Retinal pigment epithelial cell (primary cell): ENCODE results near the gene SEMA4B.
"Not testable (repeated sequence)": the region's sequence is repeated elsewhere in the genome, so short reads cannot be mapped to it uniquely, and the experiment has no call there.

Experiments used
- DNase-seq: peaks from one replicate; pipeline ENCODE4 v3.0.0-alpha.2; 2010; ENCODE audit warnings: low read depth
- H3K4me3 ChIP-seq: 2 replicates; pipeline ENCODE4 v1.5.1; 2011; ENCODE audit warnings: mild to moderate bottlenecking, low read length, control low read depth, moderate library complexity
- TF ChIP-seq, protein P1 (sequence below): conservative IDR thresholded peaks from 2 replicates; pipeline ENCODE4 v1.5.1; 2011; ENCODE audit warnings: low read depth, low read length, control low read depth, inconsistent platforms

SEMA4B gene

DNA sequence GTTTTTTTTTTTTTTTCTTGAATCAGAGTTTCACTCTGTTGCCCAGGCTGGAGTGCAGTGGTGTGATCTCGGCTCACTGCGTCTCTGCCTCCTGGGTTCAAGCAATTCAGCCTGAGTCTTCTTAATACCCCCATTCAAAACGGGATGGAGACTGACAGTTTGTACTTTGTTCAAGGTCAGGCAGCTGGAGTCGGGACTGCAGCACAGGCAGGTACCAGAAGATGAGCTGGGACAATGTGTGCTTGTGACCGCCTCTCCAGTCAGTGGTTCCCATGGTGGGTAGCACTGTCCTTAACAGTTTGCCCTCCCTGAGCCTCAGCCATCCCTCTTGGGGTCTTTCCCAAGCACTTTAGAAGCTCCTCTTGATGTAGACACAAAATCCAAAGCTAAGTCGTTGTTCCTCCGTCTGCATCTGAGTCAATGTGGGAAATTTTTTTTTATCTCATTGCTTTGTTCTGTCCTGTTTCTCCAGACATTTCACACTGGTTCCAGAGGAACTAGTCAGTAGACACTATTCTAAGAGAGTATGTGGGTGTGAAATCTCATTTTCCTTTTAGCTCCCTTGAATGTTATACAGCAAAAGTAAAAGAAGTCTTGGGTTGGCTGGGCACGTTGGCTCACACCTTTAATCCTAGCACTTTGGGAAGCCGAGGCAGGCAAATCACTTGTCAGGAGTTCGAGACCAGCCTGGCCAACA is 43.0 kb downstream of the SEMA4B start:
- no peak for DNase-seq
- TF ChIP-seq, protein P1, sequence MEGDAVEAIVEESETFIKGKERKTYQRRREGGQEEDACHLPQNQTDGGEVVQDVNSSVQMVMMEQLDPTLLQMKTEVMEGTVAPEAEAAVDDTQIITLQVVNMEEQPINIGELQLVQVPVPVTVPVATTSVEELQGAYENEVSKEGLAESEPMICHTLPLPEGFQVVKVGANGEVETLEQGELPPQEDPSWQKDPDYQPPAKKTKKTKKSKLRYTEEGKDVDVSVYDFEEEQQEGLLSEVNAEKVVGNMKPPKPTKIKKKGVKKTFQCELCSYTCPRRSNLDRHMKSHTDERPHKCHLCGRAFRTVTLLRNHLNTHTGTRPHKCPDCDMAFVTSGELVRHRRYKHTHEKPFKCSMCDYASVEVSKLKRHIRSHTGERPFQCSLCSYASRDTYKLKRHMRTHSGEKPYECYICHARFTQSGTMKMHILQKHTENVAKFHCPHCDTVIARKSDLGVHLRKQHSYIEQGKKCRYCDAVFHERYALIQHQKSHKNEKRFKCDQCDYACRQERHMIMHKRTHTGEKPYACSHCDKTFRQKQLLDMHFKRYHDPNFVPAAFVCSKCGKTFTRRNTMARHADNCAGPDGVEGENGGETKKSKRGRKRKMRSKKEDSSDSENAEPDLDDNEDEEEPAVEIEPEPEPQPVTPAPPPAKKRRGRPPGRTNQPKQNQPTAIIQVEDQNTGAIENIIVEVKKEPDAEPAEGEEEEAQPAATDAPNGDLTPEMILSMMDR, result no peak
- H3K4me3 ChIP-seq, result no peak overlapping the region

DNA sequence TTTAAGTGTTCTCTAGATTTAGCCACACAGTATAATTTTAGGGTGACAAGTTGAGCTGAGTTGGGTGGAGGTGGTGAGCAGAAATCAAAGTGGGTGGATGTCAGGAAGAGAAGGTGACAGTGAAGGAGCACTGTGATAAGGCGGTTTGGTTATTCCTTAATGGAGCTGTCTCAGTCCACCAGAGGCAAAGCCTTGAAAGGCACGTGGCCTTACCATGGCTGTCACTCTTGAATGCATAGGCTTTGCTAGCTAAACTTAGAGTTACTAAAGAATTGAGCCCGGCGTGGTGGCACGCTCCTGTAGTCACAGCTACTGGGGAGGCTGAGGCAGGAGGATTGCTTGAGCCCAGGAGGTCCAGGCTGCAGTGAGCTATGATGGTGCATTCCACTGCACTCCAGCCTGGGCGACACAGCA is 47.7 kb downstream of the SEMA4B start:
- H3K4me3 ChIP-seq, result no peak overlapping the region
- TF ChIP-seq, protein P1, result no peak
- no peak for DNase-seq

DNA sequence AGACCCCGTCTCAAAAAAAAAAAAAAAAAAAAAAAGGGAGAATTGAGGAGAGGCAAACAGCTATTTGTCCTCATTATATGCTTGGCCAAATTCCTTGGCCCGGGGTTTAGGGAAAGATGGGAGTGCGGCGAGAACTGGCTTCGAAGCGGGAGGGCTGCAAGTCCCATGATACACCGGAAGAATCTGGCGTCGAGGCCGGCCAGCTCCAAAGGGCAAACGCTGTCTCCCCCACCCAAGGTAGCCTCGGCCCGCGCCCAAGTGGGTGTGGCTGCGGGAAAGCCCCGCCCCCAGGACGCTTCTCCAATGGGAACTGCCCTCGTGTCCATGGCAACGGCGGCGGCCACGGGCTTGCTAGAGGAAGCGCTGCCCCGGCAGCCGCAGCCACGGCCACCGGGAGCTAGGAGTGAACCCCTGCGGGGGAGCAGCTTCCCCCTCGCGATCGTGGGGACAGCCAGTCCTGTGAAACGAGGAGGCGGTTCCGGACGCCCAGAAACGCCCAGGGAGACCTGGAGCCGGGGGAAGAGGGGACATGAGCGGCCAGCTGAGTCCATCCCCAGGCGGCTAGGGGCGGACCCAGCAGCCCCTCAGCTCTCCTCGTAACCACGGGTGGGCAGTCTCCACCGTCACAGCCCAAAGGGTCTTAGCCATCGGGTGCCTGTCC is 48.2 kb downstream of the SEMA4B start, which contains the start of gene TTLL13:
Gene TTLL13 (plus strand): TSS at position 354 of the 661 bp plus-strand sequence. CDS start 1,075 bp downstream, outside the sequence.
- TF ChIP-seq, protein P1, result no peak
- DNase-seq, result peak; percentile 25
- H3K4me3 ChIP-seq, result peak within 1 kb of the TSS; percentile 70

DNA sequence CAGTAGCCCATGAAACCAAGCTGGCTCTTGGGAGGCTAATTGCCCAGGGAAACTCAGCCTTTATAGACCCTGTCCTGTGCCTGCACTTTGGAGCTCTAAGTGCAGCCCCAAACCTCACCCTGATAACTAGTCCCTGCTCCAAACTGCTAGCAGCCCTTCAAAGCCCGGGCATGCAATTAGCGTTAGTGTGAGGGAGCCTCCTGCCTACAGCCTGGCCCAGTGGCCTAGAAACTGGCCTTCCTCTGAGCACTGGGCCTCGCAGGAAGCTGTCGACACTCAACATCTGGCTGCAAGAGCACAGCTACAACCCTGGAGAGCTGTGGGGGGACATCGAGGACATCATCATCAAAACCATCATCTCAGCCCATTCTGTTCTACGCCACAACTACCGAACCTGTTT is 56.6 kb downstream of the SEMA4B start:
- no peak for DNase-seq
- TF ChIP-seq, protein P1, result no peak
- no peak overlapping the region for H3K4me3 ChIP-seq

DNA sequence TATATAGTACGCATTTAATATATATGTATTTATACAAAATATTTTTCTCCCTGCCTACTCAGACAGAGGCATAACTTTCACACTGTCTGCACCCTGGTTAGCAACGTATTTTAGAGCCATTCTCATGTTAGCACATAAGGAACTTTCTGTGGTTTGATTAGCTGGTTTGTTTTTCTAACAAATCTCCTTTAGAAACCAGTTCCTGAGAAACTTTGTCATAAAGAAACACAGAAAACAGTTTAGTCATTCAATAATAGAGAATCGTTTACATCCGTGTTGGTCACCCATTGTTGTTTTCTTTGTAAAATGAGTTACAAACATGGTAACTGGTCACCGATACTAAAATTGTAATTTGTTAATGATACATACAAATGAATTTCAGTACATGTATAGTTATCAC is 58.4 kb downstream of the SEMA4B start:
- TF ChIP-seq, protein P1, result no peak
- no peak for DNase-seq

DNA sequence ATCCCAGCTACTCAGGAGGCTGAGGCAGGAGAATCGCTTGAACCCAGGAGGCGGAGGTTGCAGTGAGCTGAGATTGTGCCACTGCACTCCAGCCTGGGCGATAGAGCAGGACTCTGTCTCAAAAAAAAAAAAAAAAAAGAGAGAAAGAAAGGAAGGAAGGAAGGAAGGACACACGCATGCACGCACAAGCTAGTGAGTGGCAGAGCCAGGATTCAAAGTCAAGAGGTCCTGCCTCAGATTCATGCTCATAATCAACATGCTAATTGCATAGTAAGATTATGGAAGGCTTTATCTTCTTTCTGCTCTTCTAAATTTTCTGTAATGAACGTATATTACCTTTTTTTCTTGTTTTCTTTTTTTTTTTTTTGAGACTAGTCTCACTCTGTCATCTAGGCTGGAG is 59.6 kb downstream of the SEMA4B start:
- not testable (repeated sequence) for H3K4me3 ChIP-seq, DNase-seq

More for the DNA sequence above, 58.4 kb downstream of the SEMA4B start:
- no peak overlapping the region for H3K4me3 ChIP-seq

DNA sequence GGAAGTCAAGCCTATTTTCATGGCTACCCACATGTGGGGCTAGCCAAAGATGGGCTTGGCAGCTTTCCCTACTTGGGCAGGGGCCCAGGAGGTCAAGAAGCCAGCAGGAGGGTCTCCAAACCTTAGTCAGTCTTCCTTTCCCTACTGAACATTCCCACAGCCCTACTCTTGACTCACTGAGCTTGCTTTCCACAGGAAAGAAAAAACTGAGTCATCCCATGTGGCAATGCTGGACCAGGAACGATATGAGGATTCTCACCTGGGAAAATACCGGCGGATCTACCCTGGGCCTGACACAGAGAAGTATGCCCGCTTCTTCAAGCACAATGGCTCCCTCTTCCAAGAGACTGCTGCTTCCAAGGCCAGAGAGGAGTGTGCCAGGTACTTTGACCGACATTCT is 60.7 kb downstream of the SEMA4B start:
- TF ChIP-seq, protein P1, result no peak
- H3K4me3 ChIP-seq, result no peak overlapping the region
- DNase-seq, result no peak
